K562 (cell line): ENCODE data around the gene BMP8B. TPM values are rescaled to one million over a fixed set of nuclear protein-coding genes. Genes with fewer than 3 reads are reported as not detected.
A peak's percentile ranks its signal among the peaks of the same experiment; 100 is the strongest.

Experiments used
- ATAC-seq: fragments of 200-7000 bp; cut with Tn5 transposase; 3 replicates; pipeline ENCODE4 v1.9.1; 2020; ENCODE audit warnings: moderate library complexity
- Bru-seq: library from RNA; stranded (reverse); fragments of 400-500 nt; gene quantifications from one replicate; lab custom pipeline; 2021; lab: Mats Ljungman, UMichigan
- BruChase-seq, 2 experiments: library from RNA; stranded (reverse); fragments of 400-500 nt; gene quantifications; one replicate each; lab custom pipeline; 2021; lab: Mats Ljungman, UMichigan
- BruUV-seq: library from RNA; stranded (reverse); fragments of 400-500 nt; replicated peaks from 2 replicates; lab custom pipeline; 2021; lab: Mats Ljungman, UMichigan
- CTCF ChIA-PET: fragments of 300-600 bp; formaldehyde crosslinking; extraction: SDS; loops from one replicate; lab custom pipeline; 2021; ENCODE audit warnings: low intra/inter-chr PET ratio; lab: Yijun Ruan, JAX
- POLR2A ChIA-PET: fragments of 300-600, 350-650 bp; sonication (Branson Sonifier 250); formaldehyde crosslinking; extraction: SDS; loops from one replicate; lab custom pipeline; 2021; ENCODE audit warnings: antibody characterized with exemption, inconsistent platforms; lab: Yijun Ruan, JAX
- DNase-seq, 4 experiments: peaks; one replicate each; pipeline versions ENCODE4 v3.0.0 to v3.0.0-alpha.2; 2011 to 2018; ENCODE audit warnings: low spot score in 3 of 4, mixed read lengths in 3 of 4; ENCODE audit errors: extremely low read depth in 1 of 4
- FAIRE-seq: peaks from 2 replicates; lab custom pipeline; 2011; peaks lifted over from hg19 to GRCh38; lab: Jason Lieb, UNC
- H2AFZ ChIP-seq: 2 replicates; pipeline ENCODE4 v1.6.0; 2011; ENCODE audit warnings: low read depth, low read length, control low read depth, inconsistent platforms
- H3K27ac ChIP-seq: fragments of 200-600 bp; 3 replicates; pipeline ENCODE4 v1.8.0; 2011; ENCODE audit warnings: low read depth, mild to moderate bottlenecking, control low read depth, inconsistent platforms, low read length, moderate library complexity, mixed read lengths; ENCODE audit errors: extremely low read depth
- H3K27me3 ChIP-seq, 2 experiments: fragments of 300-600 bp in 1 of 2; 2 replicates in 1 of 2; 3 replicates in 1 of 2; pipeline versions ENCODE4 v1.6.0 to v1.8.0; 2011; ENCODE audit warnings: inconsistent platforms in 2 of 2, low read length in 2 of 2, mild to moderate bottlenecking in 1 of 2, mixed read lengths in 1 of 2, moderate library complexity in 1 of 2; ENCODE audit not compliant: control insufficient read depth in 2 of 2, insufficient read depth in 2 of 2
- H3K36me3 ChIP-seq: fragments of 300-600 bp; 3 replicates; pipeline ENCODE4 v1.8.0; 2011; ENCODE audit warnings: mild to moderate bottlenecking, low read length, inconsistent platforms; ENCODE audit not compliant: control insufficient read depth, insufficient read depth
- H3K4me1 ChIP-seq, 2 experiments: fragments of 200-600 bp in 1 of 2; replicated peaks in 1 of 2; 2 replicates in 1 of 2; 3 replicates in 1 of 2; pipeline versions ENCODE4 v1.5.1 to v1.8.0; 2011; ENCODE audit warnings: inconsistent platforms in 2 of 2, low read length in 2 of 2, mild to moderate bottlenecking in 1 of 2, mixed read lengths in 1 of 2, moderate library complexity in 1 of 2; ENCODE audit not compliant: control insufficient read depth in 2 of 2, insufficient read depth in 2 of 2
- H3K4me2 ChIP-seq: 2 replicates; pipeline ENCODE4 v1.6.1; 2011; ENCODE audit warnings: low read length, control low read depth, inconsistent platforms, mixed read lengths; ENCODE audit not compliant: insufficient read depth
- H3K4me3 ChIP-seq: fragments of 200-600 bp; sonication (generic), shearing (Covaris generic); 2 replicates; pipeline ENCODE4 v1.5.1; 2016; ENCODE audit warnings: control low read depth, inconsistent platforms
- H3K79me2 ChIP-seq: fragments of 200-600 bp; 3 replicates; pipeline ENCODE4 v1.8.0; 2011; ENCODE audit warnings: low read length, inconsistent platforms; ENCODE audit not compliant: control insufficient read depth, insufficient read depth
- H3K9ac ChIP-seq, 2 experiments: 2 replicates each; pipeline versions ENCODE4 v1.6.0 to v1.6.1; 2011; ENCODE audit warnings: low read depth in 2 of 2, low read length in 2 of 2, control low read depth in 1 of 2, inconsistent platforms in 1 of 2, mild to moderate bottlenecking in 1 of 2, mixed read lengths in 1 of 2; ENCODE audit not compliant: insufficient read depth in 1 of 2
- H3K9me1 ChIP-seq: one replicate; pipeline ENCODE4 v1.6.0; 2011; ENCODE audit warnings: inconsistent platforms, mild to moderate bottlenecking, low read length, moderate library complexity; ENCODE audit not compliant: control insufficient read depth, insufficient read depth
- H3K9me3 ChIP-seq: replicated peaks from 2 replicates; pipeline ENCODE4 v1.5.1; 2011; ENCODE audit warnings: low read depth, low read length, inconsistent platforms; ENCODE audit not compliant: control insufficient read depth, insufficient read depth
- H4K20me1 ChIP-seq: replicated peaks from 2 replicates; pipeline ENCODE4 v1.6.1; 2011; ENCODE audit warnings: low read length, inconsistent platforms, mixed read lengths; ENCODE audit not compliant: control insufficient read depth, insufficient read depth
- DPF2 ChIP-seq: fragments of 450-650 bp; IDR thresholded peaks from 2 replicates; pipeline ENCODE4 v1.6.1; 2016
- MLLT1 ChIP-seq, 2 experiments: fragments of 450-650 bp; IDR thresholded peaks; 2 replicates each; pipeline ENCODE4 v1.6.1; 2016
- SIN3A ChIP-seq, 2 experiments: fragments of 150-350 bp in 1 of 2; IDR thresholded peaks; 2 replicates each; pipeline ENCODE4 v1.6.1; 2011 to 2016; ENCODE audit warnings: borderline replicate concordance in 2 of 2, low read depth in 2 of 2, low read length in 2 of 2, mild to moderate bottlenecking in 2 of 2, moderate library complexity in 2 of 2; ENCODE audit not compliant: control insufficient read depth in 1 of 2
- YY1 ChIP-seq, 3 experiments: IDR thresholded peaks; 2 replicates each; pipeline ENCODE4 v1.6.1; 2011; ENCODE audit warnings: low read length in 2 of 3, mild to moderate bottlenecking in 2 of 3, moderate library complexity in 2 of 3, borderline replicate concordance in 1 of 3, control low read depth in 1 of 3, low read depth in 1 of 3; ENCODE audit not compliant: insufficient read depth in 3 of 3, insufficient replicate concordance in 2 of 3, control insufficient read depth in 1 of 3, insufficient read length in 1 of 3; ENCODE audit errors: extremely low read depth in 1 of 3
- ZBTB34 ChIP-seq: fragments of 250-450 bp; sonication (Bioruptor Pico); IDR thresholded peaks from 2 replicates; pipeline ENCODE4 v1.8.0; 2021; ENCODE audit warnings: mild to moderate bottlenecking, moderate library complexity
- ZNF316 ChIP-seq: fragments of 450-650 bp; IDR thresholded peaks from 2 replicates; pipeline ENCODE4 v1.6.1; 2016
- WGBS: fragments of 100-300 bp; shearing (Covaris generic); methylation state at CpG from one replicate; pipeline ENCODE4 v1.1.6; 2016; ENCODE audit warnings: low coverage, mixed read lengths; ENCODE audit not compliant: insufficient coverage; ENCODE audit errors: missing lambda C conversion rate; 5-methylcytosine and 5-hydroxymethylcytosine counted together
- in situ Hi-C: fragments of 300-500 bp; cut with MboI; formaldehyde crosslinking; loops from 4 replicates; pipeline ENCODE4 v1.15.0; 2018; ENCODE audit warnings: inconsistent platforms, mixed read lengths
- intact Hi-C: fragments of 100-400 bp; cut with micrococcal nuclease; formaldehyde crosslinking; loops from 2 replicates; pipeline ENCODE4 v1.14.2; 2022
- long read RNA-seq, 3 experiments: library from polyadenylated mRNA in 2 of 3; library from RNA in 1 of 3; unstranded in 2 of 3; stranded (forward) in 1 of 3; transcript quantifications; one replicate each; pipeline ENCODE4 v2.0.0, GENCODE V29; 2019 to 2022
- polyA minus RNA-seq, 3 experiments: library from RNA; depleted of rRNA, polyadenylated mRNA; stranded (reverse); fragments of >200 nt; gene quantifications; 2 replicates each; pipeline ENCODE4 v1.2.3, GENCODE V29; 2011
- polyA plus RNA-seq, 8 experiments: library from polyadenylated mRNA; depleted of rRNA in 4 of 8; stranded (reverse) in 5 of 8; unstranded in 3 of 8; fragments of >200 nt; fragmentation: Nextera tagmentation in 2 of 8; fragmentation: Illumina TruSeq in 1 of 8; extraction: Ambion mirVana in 2 of 8; extraction: Trizol in 1 of 8; gene quantifications; 2 replicates each; pipeline versions ENCODE4 v1.2.1 to v1.2.3, GENCODE V29; 2011 to 2014; ENCODE audit warnings: inconsistent platforms in 1 of 8, missing spikeins in 1 of 8
- total RNA-seq, 7 experiments: library from RNA; depleted of rRNA in 6 of 7; stranded (reverse); fragments of >200 nt in 6 of 7; fragmentation: Illumina TruSeq in 2 of 7; extraction: Trizol in 2 of 7; gene quantifications; 2 replicates each; pipeline versions ENCODE4 v1.2.1 to v1.2.3, GENCODE V29; 2011 to 2021; ENCODE audit warnings: low replicate concordance in 1 of 7
- TF ChIP-seq, protein P1 (sequence below): fragments of 150-350 bp; conservative IDR thresholded peaks from 2 replicates; pipeline ENCODE4 v1.6.1; 2014; ENCODE audit warnings: low read length

Gene BMP8B, protein sequence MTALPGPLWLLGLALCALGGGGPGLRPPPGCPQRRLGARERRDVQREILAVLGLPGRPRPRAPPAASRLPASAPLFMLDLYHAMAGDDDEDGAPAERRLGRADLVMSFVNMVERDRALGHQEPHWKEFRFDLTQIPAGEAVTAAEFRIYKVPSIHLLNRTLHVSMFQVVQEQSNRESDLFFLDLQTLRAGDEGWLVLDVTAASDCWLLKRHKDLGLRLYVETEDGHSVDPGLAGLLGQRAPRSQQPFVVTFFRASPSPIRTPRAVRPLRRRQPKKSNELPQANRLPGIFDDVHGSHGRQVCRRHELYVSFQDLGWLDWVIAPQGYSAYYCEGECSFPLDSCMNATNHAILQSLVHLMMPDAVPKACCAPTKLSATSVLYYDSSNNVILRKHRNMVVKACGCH
- total RNA-seq (2011; cell fraction: chromatin; rRNA removed; ENCODE audit: low replicate concordance): 0.16 and 0.32 TPM in 2 replicates
- 0.53 and 0.67 TPM in 2 replicates for total RNA-seq (2011; cell fraction: nucleolus; rRNA removed)
- 0.29 and 0.31 TPM in 2 replicates for total RNA-seq (2011; cell fraction: nucleoplasm; rRNA removed)
- total RNA-seq (2014; rRNA removed) (0.18 and 0.20 TPM in 2 replicates), total RNA-seq (2014; rRNA removed; fragmentation: Illumina TruSeq; extraction: Trizol) (0.10 and 0.11 TPM in 2 replicates), total RNA-seq (2015; rRNA removed; fragmentation: Illumina TruSeq; extraction: Trizol) (0.11 and 0.14 TPM in 2 replicates), total RNA-seq (2021) (0.33 and 0.36 TPM in 2 replicates), polyA plus RNA-seq (2011; rRNA removed) (0.14 and 0.15 TPM in 2 replicates), polyA plus RNA-seq (2014; fragmentation: Illumina TruSeq; extraction: Trizol) (0.14 and 0.18 TPM in 2 replicates), polyA plus RNA-seq (2014; fragmentation: Nextera tagmentation; extraction: Ambion mirVana) (under 1 TPM; 0.03 to 0.04 TPM), polyA plus RNA-seq (2014; rRNA removed) (0.09 and 0.22 TPM in 2 replicates), polyA minus RNA-seq (2011; rRNA and poly(A)+ RNA removed) (0.09 and 0.18 TPM in 2 replicates), Bru-seq, nascent RNA (percentile 38 among the genes with signal in this experiment), BruChase-seq, experiment 1, labeled RNA remaining after a 2-hour chase (percentile 35 among the genes with signal in this experiment), BruChase-seq, experiment 2, labeled RNA remaining after a 6-hour chase (percentile 31 among the genes with signal in this experiment)
- 0.09 and 0.13 TPM in 2 replicates for polyA plus RNA-seq (2011; cell fraction: cytosol; rRNA removed)
- 0.14 and 0.17 TPM in 2 replicates for polyA plus RNA-seq (2011; cell fraction: nucleus; rRNA removed)
- polyA plus RNA-seq (2012): 0.34 and 0.62 TPM in 2 replicates
- polyA minus RNA-seq (2011; cell fraction: cytosol; rRNA and poly(A)+ RNA removed): not detected in 2 replicates
- polyA minus RNA-seq (2011; cell fraction: nucleus; rRNA and poly(A)+ RNA removed): 0.13 and 0.22 TPM in 2 replicates
- long read RNA-seq, experiment 1, partial matches to known transcripts: 1 of 1 reads
- long read RNA-seq, experiment 1, other reads (novel, unspliced or antisense): 0 of 1 reads
- long read RNA-seq, experiment 2: 0 reads
- long read RNA-seq, experiment 3: 0 reads

GRCh38 chr1:39788758-39789570 is at the start of gene BMP8B:
Gene BMP8B, minus strand, starts transcription at chr1:39788865. Its CDS starts 380 bp downstream, at chr1:39788485.
- Histone ChIP-seq H3K4me2 (peak within 1 kb of the TSS; percentile 87), H3K36me3 (no peaks in the 10 kb centered on the region), H3K4me3 (peak within 1 kb of the TSS; percentile 61), H3K27ac (peak within 1 kb of the TSS; percentile 69), H2AFZ (peak within 1 kb of the TSS; percentile 97), H3K4me1 (peaks cover 0 to 21% of the 10 kb centered on the region in 2 experiments; a peak in 4 of 5 replicates), H3K79me2 (no peaks in the 10 kb centered on the region), H4K20me1 (no peaks in the 10 kb centered on the region), H3K27me3 (peaks cover 0 to 6% of the 10 kb centered on the region in 2 experiments; a peak in 1 of 5 replicates), H3K9me3 (no peaks in the 10 kb centered on the region), H3K9me1 (no peaks in the 10 kb centered on the region), H3K9ac (peak within 1 kb of the TSS; percentile 50 to 97)
- TSS peak; percentile 68 for BruUV-seq
- ATAC-seq (peak; percentile 94), DNase-seq (peak; percentile 79 to 99 (median 98)), FAIRE-seq (no peak)
- in situ Hi-C loops: no loop called here
- intact Hi-C loops: no loop called here
- CTCF ChIA-PET: no interaction called here
- POLR2A ChIA-PET: interaction anchor here (0.6 kb wide), 2 partner anchors 17 to 44 kb away, joined by 3 read pairs; no protein-coding TSS in a partner anchor
- WGBS: 5% methylated on average over 40 of the region's 91 CpGs
- TF ChIP-seq ZBTB34 (CRISPR knock-in tag): no peak
- TF ChIP-seq YY1 (IDR thresholded peaks at IDR 0.05; ENCODE audit: borderline replicate concordance in 1 of 3, control insufficient read depth in 1 of 3, extremely low read depth in 1 of 3, insufficient read depth in 3 of 3, insufficient read length in 1 of 3, insufficient replicate concordance in 2 of 3, low read depth in 1 of 3, low read length in 2 of 3): peak; percentile 25 to 78 (median 70)
- peak in 1 of 2 experiments; percentile 19; a peak in 1 of 4 replicates for TF ChIP-seq SIN3A (IDR thresholded peaks at IDR 0.05; ENCODE audit: borderline replicate concordance in 2 of 2, control insufficient read depth in 1 of 2, low read depth in 2 of 2, low read length in 2 of 2)
- TF ChIP-seq DPF2: no peak
- no peak for TF ChIP-seq MLLT1 (IDR thresholded peaks at IDR 0.05)
- no peak for TF ChIP-seq ZNF316
- TF ChIP-seq, protein P1, sequence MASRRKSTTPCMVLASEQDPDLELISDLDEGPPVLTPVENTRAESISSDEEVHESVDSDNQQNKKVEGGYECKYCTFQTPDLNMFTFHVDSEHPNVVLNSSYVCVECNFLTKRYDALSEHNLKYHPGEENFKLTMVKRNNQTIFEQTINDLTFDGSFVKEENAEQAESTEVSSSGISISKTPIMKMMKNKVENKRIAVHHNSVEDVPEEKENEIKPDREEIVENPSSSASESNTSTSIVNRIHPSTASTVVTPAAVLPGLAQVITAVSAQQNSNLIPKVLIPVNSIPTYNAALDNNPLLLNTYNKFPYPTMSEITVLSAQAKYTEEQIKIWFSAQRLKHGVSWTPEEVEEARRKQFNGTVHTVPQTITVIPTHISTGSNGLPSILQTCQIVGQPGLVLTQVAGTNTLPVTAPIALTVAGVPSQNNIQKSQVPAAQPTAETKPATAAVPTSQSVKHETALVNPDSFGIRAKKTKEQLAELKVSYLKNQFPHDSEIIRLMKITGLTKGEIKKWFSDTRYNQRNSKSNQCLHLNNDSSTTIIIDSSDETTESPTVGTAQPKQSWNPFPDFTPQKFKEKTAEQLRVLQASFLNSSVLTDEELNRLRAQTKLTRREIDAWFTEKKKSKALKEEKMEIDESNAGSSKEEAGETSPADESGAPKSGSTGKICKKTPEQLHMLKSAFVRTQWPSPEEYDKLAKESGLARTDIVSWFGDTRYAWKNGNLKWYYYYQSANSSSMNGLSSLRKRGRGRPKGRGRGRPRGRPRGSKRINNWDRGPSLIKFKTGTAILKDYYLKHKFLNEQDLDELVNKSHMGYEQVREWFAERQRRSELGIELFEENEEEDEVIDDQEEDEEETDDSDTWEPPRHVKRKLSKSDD: no peak
